ENCODE data around the gene PCDHA8. TPM values are rescaled to one million over a fixed set of nuclear protein-coding genes. Genes with fewer than 3 reads are reported as not detected.

PCDHA8 gene
- total RNA-seq: under 0.01 and 0.15 TPM in 2 replicates

GRCh38 chr5:140840978-140841962 lies at the start of gene PCDHA8:
TSS of gene PCDHA8 (plus strand) at chr5:140841187. CDS start at chr5:140841322, 135 bp downstream.

GRCh38 chr5:140794595-140795258 lies 46.3 kb upstream of the PCDHA8 start, which contains the start of gene PCDHA2:
TSS of gene PCDHA2 (plus strand) at chr5:140794852.

GRCh38 chr5:140800816-140801493 lies 40.0 kb upstream of the PCDHA8 start, which contains the start of gene PCDHA3:
TSS of gene PCDHA3 (plus strand) at chr5:140801057.

GRCh38 chr5:140806834-140807775 lies 33.9 kb upstream of the PCDHA8 start, which contains the start of gene PCDHA4:
TSS of gene PCDHA4 (plus strand) at chr5:140807068.

GRCh38 chr5:140821375-140822280 lies 19.4 kb upstream of the PCDHA8 start, which contains the start of gene PCDHA5:
TSS of gene PCDHA5 (plus strand) at chr5:140821613.

GRCh38 chr5:140827704-140828361 lies 13.2 kb upstream of the PCDHA8 start, which contains the start of gene PCDHA6:
TSS of gene PCDHA6 (plus strand) at chr5:140827960. CDS start at chr5:140828092, 132 bp downstream.

GRCh38 chr5:140833993-140834392 lies 7.0 kb upstream of the PCDHA8 start, which contains the start of gene PCDHA7:
TSS of gene PCDHA7 (plus strand) at chr5:140834269. CDS start at chr5:140834384, 115 bp downstream.

GRCh38 chr5:140848139-140849102 lies 7.4 kb downstream of the PCDHA8 start, which contains the start of gene PCDHA9:
TSS of gene PCDHA9 (plus strand) at chr5:140848382. CDS start at chr5:140848496, 114 bp downstream.

GRCh38 chr5:140855772-140856674 lies 15.0 kb downstream of the PCDHA8 start, which contains the start of gene PCDHA10:
TSS of gene PCDHA10 (plus strand) at chr5:140855897. CDS start at chr5:140856049, 152 bp downstream.

GRCh38 chr5:140868721-140869554 lies 28.0 kb downstream of the PCDHA8 start, which contains the start of gene PCDHA11:
TSS of gene PCDHA11 (plus strand) at chr5:140868957. CDS start at chr5:140869104, 147 bp downstream.

GRCh38 chr5:140875085-140876065 lies 34.4 kb downstream of the PCDHA8 start, which contains the start of gene PCDHA12:
TSS of gene PCDHA12 (plus strand) at chr5:140875308. CDS start at chr5:140875473, 165 bp downstream.

GRCh38 chr5:140881889-140882590 lies 41.1 kb downstream of the PCDHA8 start, which contains the start of gene PCDHA13:
TSS of gene PCDHA13 (plus strand) at chr5:140882124. CDS start at chr5:140882269, 145 bp downstream.

